Measurements from ENCODE around the gene SSTR5.

DNA sequence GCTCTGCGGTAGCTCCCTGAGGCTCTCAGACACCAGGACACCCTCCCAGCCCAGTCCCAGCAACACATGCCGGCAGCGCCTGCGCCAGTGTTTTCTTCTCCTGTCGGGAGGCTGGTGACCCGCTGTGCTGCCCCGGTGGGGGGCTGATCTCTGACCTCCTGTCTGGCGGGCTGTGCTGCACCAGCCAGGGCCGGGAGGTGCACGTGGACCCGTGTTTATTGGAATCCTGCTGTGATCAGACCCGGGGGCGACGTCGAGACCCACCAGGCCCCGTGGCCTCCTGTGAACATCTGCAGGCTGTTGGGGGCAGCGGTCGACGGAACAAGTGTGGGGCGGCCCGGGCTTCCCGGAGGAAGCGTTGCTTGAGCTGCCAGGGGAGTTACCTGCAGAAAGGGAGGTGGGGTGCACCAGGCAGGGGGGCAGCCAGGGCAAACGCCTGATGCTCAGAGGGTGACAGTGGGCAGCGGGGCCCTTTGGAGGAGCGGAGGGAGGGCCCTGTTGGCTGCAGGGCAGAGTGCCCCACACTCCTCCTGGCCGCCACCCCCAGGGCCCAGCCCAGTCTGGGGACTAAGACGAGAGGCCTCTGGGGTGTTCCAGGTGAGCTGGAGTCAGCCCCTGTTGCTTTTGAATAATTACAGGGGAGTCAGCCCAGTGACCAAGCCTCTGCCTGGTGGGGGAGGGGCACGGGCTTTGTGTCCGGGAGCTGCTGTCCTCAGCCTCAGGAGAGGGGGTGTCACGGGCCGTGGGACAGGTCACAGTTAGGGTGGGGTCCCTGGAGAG is 2.3 kb upstream of the SSTR5 start:
- TF ChIP-seq EZH2 (IDR thresholded peaks at IDR 0.05), result no peak
- no peak for TF ChIP-seq POLR2AphosphoS5 (IDR thresholded peaks at IDR 0.05; ENCODE audit: borderline replicate concordance, low read depth, low read length)

All from SK-N-MC (cell line).